MM.1S (cell line): ENCODE results near the gene HINFP.

Source experiments
- DNase-seq: peaks from one replicate; pipeline ENCODE4 v3.0.0-alpha.2; 2015
- H2AFZ ChIP-seq: fragments of 300-600 bp; sonication (generic); 2 replicates; pipeline ENCODE4 v1.6.0; 2016; ENCODE audit warnings: antibody characterized with exemption, low read length
- H3F3A ChIP-seq: fragments of 300-600 bp; sonication (generic); 2 replicates; pipeline ENCODE4 v1.6.1; 2016; ENCODE audit warnings: mild to moderate bottlenecking, antibody characterized with exemption, low read length, moderate library complexity, mixed read lengths; ENCODE audit not compliant: insufficient read depth
- H3K27ac ChIP-seq: fragments of 300-600 bp; sonication (generic); 2 replicates; pipeline ENCODE4 v1.5.1; 2016; ENCODE audit warnings: mild to moderate bottlenecking, low read length
- H3K27me3 ChIP-seq: fragments of 300-600 bp; sonication (generic); replicated peaks from 2 replicates; pipeline ENCODE4 v1.6.0; 2016; ENCODE audit warnings: low read length; ENCODE audit not compliant: insufficient read depth
- H3K36me3 ChIP-seq: fragments of 300-600 bp; sonication (generic); replicated peaks from 2 replicates; pipeline ENCODE4 v1.6.1; 2016; ENCODE audit warnings: mild to moderate bottlenecking, low read length, mixed read lengths; ENCODE audit not compliant: insufficient read depth
- H3K4me1 ChIP-seq: fragments of 300-600 bp; sonication (generic); 2 replicates; pipeline ENCODE4 v1.6.1; 2016; ENCODE audit warnings: low read length, mixed read lengths
- H3K4me2 ChIP-seq: fragments of 300-600 bp; sonication (generic); 2 replicates; pipeline ENCODE4 v1.6.0; 2016; ENCODE audit warnings: low read depth, low read length
- H3K4me3 ChIP-seq: fragments of 300-600 bp; sonication (generic); 2 replicates; pipeline ENCODE4 v1.5.1; 2016; ENCODE audit warnings: low read length, mixed read lengths
- H3K79me2 ChIP-seq: fragments of 300-600 bp; sonication (generic); 2 replicates; pipeline ENCODE4 v1.6.1; 2016; ENCODE audit warnings: mixed run types, low read length, mixed read lengths
- H3K9ac ChIP-seq: fragments of 300-600 bp; sonication (generic); 2 replicates; pipeline ENCODE4 v1.6.1; 2016; ENCODE audit warnings: low read length, mixed read lengths
- H3K9me2 ChIP-seq: fragments of 300-600 bp; sonication (generic); replicated peaks from 2 replicates; pipeline ENCODE4 v1.6.1; 2016; ENCODE audit warnings: mild to moderate bottlenecking, low read length, mixed read lengths; ENCODE audit not compliant: insufficient read depth
- H3K9me3 ChIP-seq: fragments of 300-600 bp; sonication (generic); replicated peaks from 2 replicates; pipeline ENCODE4 v1.6.1; 2016; ENCODE audit warnings: mild to moderate bottlenecking, low read length, mixed read lengths; ENCODE audit not compliant: insufficient read depth
- H4K20me1 ChIP-seq: fragments of 300-600 bp; sonication (generic); 2 replicates; pipeline ENCODE4 v1.6.1; 2016; ENCODE audit warnings: mild to moderate bottlenecking, low read length, moderate library complexity, mixed read lengths; ENCODE audit not compliant: insufficient read depth
- CTCF ChIP-seq: fragments of 300-600 bp; sonication (generic); IDR thresholded peaks from 2 replicates; pipeline ENCODE4 v1.5.1; 2016; ENCODE audit warnings: antibody characterized with exemption, low read length, mixed read lengths
- EZH2 ChIP-seq: fragments of 300-600 bp; sonication (generic); optimal IDR thresholded peaks from 2 replicates; pipeline ENCODE3; 2017; ENCODE audit warnings: low read depth, mild to moderate bottlenecking, antibody characterized with exemption, low read length, mixed read lengths
- EZH2phosphoT487 ChIP-seq: fragments of 300-600 bp; sonication (generic); IDR thresholded peaks from 2 replicates; pipeline ENCODE4 v1.6.1; 2018; ENCODE audit warnings: antibody characterized with exemption, low read length

Gene HINFP

GRCh38 chr11:119168471-119169281 lies 47.3 kb downstream of the HINFP start, which contains the start of gene NLRX1:
TSS of gene NLRX1 (plus strand) at chr11:119168725. CDS start at chr11:119171404, 2,679 bp downstream.
- H3K9me3 ChIP-seq, result no peaks in the 10 kb centered on the region
- TF ChIP-seq CTCF (peak; percentile 95), EZH2phosphoT487 (no peak)
- H3K9ac ChIP-seq, result peak within 1 kb of the TSS; percentile 88
- H3K27me3 ChIP-seq, result no peaks in the 10 kb centered on the region
- no peaks in the 10 kb centered on the region for H3F3A ChIP-seq
- H3K4me3 ChIP-seq, result peak within 1 kb of the TSS; percentile 89
- H3K79me2 ChIP-seq, result no peaks in the 10 kb centered on the region
- peak within 1 kb of the TSS; percentile 100 for H3K4me2 ChIP-seq
- no peaks in the 10 kb centered on the region for H3K36me3 ChIP-seq
- peaks cover 5% of the 10 kb centered on the region; the same call in 1 of the 2 replicates for H3K4me1 ChIP-seq
- peak; percentile 85 for DNase-seq
- H3K27ac ChIP-seq, result peak within 1 kb of the TSS; percentile 41; the same call in 1 of the 2 replicates
- no peaks in the 10 kb centered on the region for H3K9me2 ChIP-seq
- no peaks in the 10 kb centered on the region for H4K20me1 ChIP-seq
- H2AFZ ChIP-seq, result peak within 1 kb of the TSS; percentile 97

- no peaks in the 10 kb centered on the region for H4K20me1 ChIP-seq
- peak overlapping the region; percentile 41; the same call in 1 of the 2 replicates for H3K27ac ChIP-seq
- no peaks in the 10 kb centered on the region for H3K9me2 ChIP-seq
- no peaks in the 10 kb centered on the region for H3K27me3 ChIP-seq
- TF ChIP-seq EZH2phosphoT487, result no peak
- no peak for TF ChIP-seq CTCF
- no peak for TF ChIP-seq EZH2
- H3K4me1 ChIP-seq, result peaks cover 5% of the 10 kb centered on the region; the same call in 1 of the 2 replicates
- DNase-seq, result no peak
- peak overlapping the region; percentile 100 for H3K4me2 ChIP-seq
- peak overlapping the region; percentile 89 for H3K4me3 ChIP-seq
- no peaks in the 10 kb centered on the region for H3K79me2 ChIP-seq
- no peaks in the 10 kb centered on the region for H3K36me3 ChIP-seq
- H3F3A ChIP-seq, result no peaks in the 10 kb centered on the region
- H3K9ac ChIP-seq, result peak overlapping the region; percentile 88
- peak overlapping the region; percentile 97 for H2AFZ ChIP-seq
- no peaks in the 10 kb centered on the region for H3K9me3 ChIP-seq
These were observed 47.9 kb downstream of the HINFP start for GRCh38 chr11:119169282-119169719.

GRCh38 chr11:119172513-119172912 lies 51.1 kb downstream of the HINFP start:
- Histone ChIP-seq H3K9me3 (no peaks in the 10 kb centered on the region), H3K9me2 (no peaks in the 10 kb centered on the region), H3K36me3 (no peaks in the 10 kb centered on the region), H3K27me3 (no peaks in the 10 kb centered on the region), H3K9ac (no peak overlapping the region), H2AFZ (no peak overlapping the region), H3K4me2 (no peak overlapping the region), H3K4me3 (no peak overlapping the region), H3K27ac (no peak overlapping the region), H3F3A (no peaks in the 10 kb centered on the region), H4K20me1 (no peaks in the 10 kb centered on the region), H3K4me1 (peaks cover 5% of the 10 kb centered on the region; the same call in 1 of the 2 replicates), H3K79me2 (no peaks in the 10 kb centered on the region)
- TF ChIP-seq EZH2phosphoT487 (no peak), EZH2 (no peak), CTCF (no peak)
- no peak for DNase-seq
